Upper lobe of right lung (tissue), 1 donor: ENCODE results near the gene BTNL3. TPM values are rescaled to one million over a fixed set of nuclear protein-coding genes. Genes with fewer than 3 reads are reported as not detected.

Experiments used
- ATAC-seq: fragments of 200-7000 bp; cut with Tn5 transposase; one replicate; pipeline ENCODE4 v1.9.1; 2020; ENCODE audit warnings: mild to moderate bottlenecking, moderate library complexity
- DNase-seq: peaks from one replicate; pipeline ENCODE4 v3.0.0-alpha.2; 2020
- H3K27ac ChIP-seq: fragments of 200-600 bp; one replicate; pipeline ENCODE4 v1.8.0; 2022
- H3K27me3 ChIP-seq: fragments of 200-600 bp; one replicate; pipeline ENCODE4 v1.8.0; 2022; ENCODE audit warnings: mild to moderate bottlenecking
- H3K36me3 ChIP-seq: fragments of 200-600 bp; one replicate; pipeline ENCODE4 v1.8.0; 2022
- H3K4me1 ChIP-seq: fragments of 200-600 bp; one replicate; pipeline ENCODE4 v1.8.0; 2022
- H3K4me3 ChIP-seq: fragments of 200-600 bp; one replicate; pipeline ENCODE4 v1.8.0; 2022; ENCODE audit warnings: mild to moderate bottlenecking
- H3K9me3 ChIP-seq: fragments of 200-600 bp; one replicate; pipeline ENCODE4 v1.8.0; 2022
- CTCF ChIP-seq: fragments of 200-600 bp; IDR thresholded peaks from one replicate; pipeline ENCODE4 v1.8.0; 2022; ENCODE audit warnings: antibody characterized with exemption
- intact Hi-C: fragments of 100-400 bp; cut with DNase I; formaldehyde crosslinking; loops from one replicate; pipeline ENCODE4 v1.11.0; 2022
- total RNA-seq: library from RNA; stranded (reverse); fragmentation: NEBNext Ultra II Directional; extraction: Animal tissue kit (Norgen Biotek cat#: 25700); gene quantifications from one replicate; pipeline ENCODE4 v1.2.1, GENCODE V29; 2021
- donor health status: DM: no; HTN: yes; CAD: no; lungs with severe emphysema.

The BTNL3 gene
- total RNA-seq, 1 donor from 2014 or later = not detected

DNA sequence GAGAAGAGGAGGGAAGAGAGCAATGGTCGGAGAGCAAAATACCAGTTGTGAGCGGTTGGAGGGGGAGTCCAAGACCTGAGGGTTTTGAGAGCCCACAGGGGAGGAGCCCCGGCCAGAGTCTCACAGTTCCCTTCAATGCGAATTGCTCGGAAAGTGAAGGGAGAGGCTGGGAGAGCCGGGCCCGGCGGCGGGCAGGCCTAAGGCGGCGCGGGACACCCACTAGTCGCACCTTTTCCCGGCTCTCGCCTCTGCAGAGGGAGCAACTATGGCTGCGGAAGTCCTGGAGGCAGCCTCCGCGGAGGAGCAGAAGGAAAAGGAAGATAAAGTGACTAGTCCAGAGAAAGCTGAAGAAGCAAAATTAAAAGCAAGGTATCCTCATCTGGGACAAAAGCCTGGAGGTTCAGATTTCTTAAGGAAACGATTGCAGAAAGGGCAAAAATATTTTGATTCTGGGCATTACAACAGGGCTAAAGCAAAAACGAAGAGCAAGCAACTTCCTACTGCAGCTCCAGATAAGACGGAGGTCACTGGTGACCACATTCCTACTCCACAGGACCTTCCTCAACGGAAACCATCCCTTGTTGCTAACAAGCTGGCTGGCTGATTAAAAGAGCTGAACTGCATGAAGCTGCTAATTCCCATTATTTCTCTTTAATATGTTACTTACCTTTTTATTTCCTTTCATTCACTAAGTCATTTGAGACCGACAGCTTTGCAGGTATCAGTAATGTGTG, 6.5 kb upstream of the BTNL3 start:
- DNase-seq = no peak
- H3K4me3 ChIP-seq = no peak overlapping the region
- H3K27ac ChIP-seq = no peak overlapping the region
- H3K36me3 ChIP-seq = no peaks in the 10 kb centered on the region
- H3K27me3 ChIP-seq = no peaks in the 10 kb centered on the region
- no peaks in the 10 kb centered on the region for H3K9me3 ChIP-seq
- intact Hi-C loops = no loop called here
- no peak for TF ChIP-seq CTCF
- ATAC-seq = no peak
- H3K4me1 ChIP-seq = peaks cover 1% of the 10 kb centered on the region

DNA sequence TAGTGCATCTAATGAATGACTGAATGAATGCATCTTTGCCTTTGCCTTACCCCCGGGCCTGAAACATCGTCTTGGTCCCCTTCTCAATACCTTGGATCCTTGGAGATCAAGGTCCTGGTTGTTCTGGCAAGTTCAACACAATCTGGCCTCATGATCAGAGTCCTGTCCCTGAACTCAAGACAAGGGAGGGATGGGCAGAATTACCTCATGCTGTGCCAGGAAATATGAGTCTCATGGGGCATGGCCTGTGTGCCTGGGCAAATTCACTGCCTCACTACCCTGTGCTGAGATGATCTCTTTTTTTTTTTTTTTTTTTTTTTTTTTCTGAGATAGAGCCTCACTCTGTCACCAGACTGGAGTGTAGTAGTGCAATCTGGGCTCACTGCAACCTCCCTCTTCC, 630 bp upstream of the BTNL3 start:
- no peak overlapping the region for H3K27ac ChIP-seq
- H3K36me3 ChIP-seq = no peaks in the 10 kb centered on the region
- no peak for TF ChIP-seq CTCF
- intact Hi-C loops = no loop called here
- H3K4me3 ChIP-seq = no peak overlapping the region
- DNase-seq (no peak), ATAC-seq (no peak)
- H3K27me3 ChIP-seq = no peaks in the 10 kb centered on the region
- no peaks in the 10 kb centered on the region for H3K9me3 ChIP-seq
- H3K4me1 ChIP-seq = no peaks in the 10 kb centered on the region

GRCh38 chr5:180990086-180990881, 1.6 kb downstream of the BTNL3 start:
- no peak for TF ChIP-seq CTCF
- no peaks in the 10 kb centered on the region for H3K27me3 ChIP-seq
- H3K9me3 ChIP-seq = no peaks in the 10 kb centered on the region
- no peaks in the 10 kb centered on the region for H3K36me3 ChIP-seq
- ATAC-seq = no peak
- H3K27ac ChIP-seq = no peak overlapping the region
- no peak overlapping the region for H3K4me3 ChIP-seq
- H3K4me1 ChIP-seq = no peaks in the 10 kb centered on the region
- no peak for DNase-seq
- intact Hi-C loops = no loop called here

GRCh38 chr5:180990882-180991242, 2.2 kb downstream of the BTNL3 start:
- no peak for TF ChIP-seq CTCF
- H3K27ac ChIP-seq = no peak overlapping the region

DNA sequence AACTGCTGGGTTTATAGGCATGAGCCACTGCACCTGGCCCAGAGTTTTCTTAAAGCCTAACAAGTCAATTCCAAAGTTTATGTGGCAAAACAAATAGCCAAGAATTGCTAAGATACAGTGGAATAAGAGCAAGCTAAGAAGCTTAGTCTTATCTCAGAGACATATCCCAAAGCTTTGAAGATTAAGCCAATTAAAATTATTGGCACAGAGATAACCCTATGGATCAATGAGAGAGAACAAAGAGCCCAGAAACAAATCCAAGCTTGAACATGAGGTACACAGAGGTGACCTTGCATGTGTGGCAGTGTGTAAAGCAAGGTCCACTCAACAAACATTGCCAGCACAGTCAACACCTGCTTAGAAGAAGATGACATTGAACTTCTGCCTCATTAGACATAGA, 13.3 kb downstream of the BTNL3 start:
- no peak for ATAC-seq
- no peak for TF ChIP-seq CTCF
- DNase-seq = no peak
- H3K9me3 ChIP-seq = no peaks in the 10 kb centered on the region
- no peaks in the 10 kb centered on the region for H3K36me3 ChIP-seq
- no peaks in the 10 kb centered on the region for H3K27me3 ChIP-seq
- intact Hi-C loops = no loop called here
- H3K4me1 ChIP-seq = no peaks in the 10 kb centered on the region
- no peak overlapping the region for H3K4me3 ChIP-seq
- no peak overlapping the region for H3K27ac ChIP-seq

More at GRCh38 chr5:180990882-180991242, 2.2 kb downstream of the BTNL3 start:
- H3K9me3 ChIP-seq = no peaks in the 10 kb centered on the region
- no peaks in the 10 kb centered on the region for H3K27me3 ChIP-seq
- H3K4me1 ChIP-seq = no peaks in the 10 kb centered on the region
- ATAC-seq = no peak
- intact Hi-C loops = no loop called here
- no peak overlapping the region for H3K4me3 ChIP-seq
- no peaks in the 10 kb centered on the region for H3K36me3 ChIP-seq
- DNase-seq = no peak
